Liver (tissue), 9 donors: ENCODE data around the gene PLAC8. TPM values are rescaled to one million over a fixed set of nuclear protein-coding genes. Genes with fewer than 3 reads are reported as not detected.

Experiments used
- DNase-seq: peaks from one replicate; pipeline ENCODE4 v3.0.0-alpha.2; 2017; ENCODE audit warnings: low spot score
- H3K27ac ChIP-seq, 2 donors: one replicate each; pipeline ENCODE4 v1.7.0; 2013; ENCODE audit warnings: inconsistent platforms in 2 of 2, low read length in 2 of 2, control low read depth in 1 of 2, low read depth in 1 of 2, mild to moderate bottlenecking in 1 of 2
- H3K27me3 ChIP-seq, 4 donors: one replicate each; pipeline versions ENCODE4 v1.6.1 to v1.7.0; 2013; ENCODE audit warnings: low read length in 3 of 4, inconsistent platforms in 1 of 4, mild to moderate bottlenecking in 1 of 4, moderate library complexity in 1 of 4; ENCODE audit not compliant: control insufficient read depth in 4 of 4, insufficient read depth in 4 of 4
- H3K36me3 ChIP-seq, 4 donors: one replicate each; pipeline versions ENCODE4 v1.6.1 to v1.7.0; 2013; ENCODE audit warnings: low read length in 3 of 4, mild to moderate bottlenecking in 3 of 4, low read depth in 1 of 4, moderate library complexity in 1 of 4; ENCODE audit not compliant: control insufficient read depth in 4 of 4, insufficient read depth in 3 of 4
- H3K4me1 ChIP-seq, 4 donors: one replicate each; pipeline versions ENCODE4 v1.6.1 to v1.7.0; 2013; ENCODE audit warnings: low read length in 3 of 4, mild to moderate bottlenecking in 3 of 4, moderate library complexity in 1 of 4; ENCODE audit not compliant: control insufficient read depth in 4 of 4, insufficient read depth in 4 of 4
- H3K4me3 ChIP-seq, 3 donors: one replicate each; pipeline versions ENCODE4 v1.6.1 to v1.7.0; 2013; ENCODE audit warnings: low read length in 3 of 3, control low read depth in 1 of 3, low read depth in 1 of 3, mild to moderate bottlenecking in 1 of 3
- H3K9ac ChIP-seq, 2 donors: one replicate each; pipeline ENCODE4 v1.7.0; 2013; ENCODE audit warnings: low read length in 2 of 2, mild to moderate bottlenecking in 2 of 2, moderate library complexity in 2 of 2, control low read depth in 1 of 2, low read depth in 1 of 2
- H3K9me3 ChIP-seq, 4 donors: one replicate each; pipeline versions ENCODE4 v1.6.1 to v1.7.0; 2013; ENCODE audit warnings: low read length in 3 of 4; ENCODE audit not compliant: control insufficient read depth in 4 of 4
- ATF3 ChIP-seq: IDR thresholded peaks from 2 replicates; pipeline ENCODE4 v1.6.1; 2016; ENCODE audit warnings: antibody characterized with exemption
- CTCF ChIP-seq: fragments of 150-350 bp; IDR thresholded peaks from 2 replicates; pipeline ENCODE4 v1.5.1; 2017; ENCODE audit warnings: improper control_type of control experiment, low read depth, low read length; ENCODE audit not compliant: missing input control
- EGR1 ChIP-seq, 2 donors: IDR thresholded peaks; 2 replicates each; pipeline ENCODE4 v1.6.1; 2016 to 2018; ENCODE audit warnings: antibody characterized with exemption in 2 of 2, low read depth in 2 of 2
- FOXA1 ChIP-seq: IDR thresholded peaks from 2 replicates; pipeline ENCODE4 v1.6.1; 2016; ENCODE audit warnings: antibody characterized with exemption
- FOXA2 ChIP-seq: IDR thresholded peaks from 2 replicates; pipeline ENCODE4 v1.6.1; 2016; ENCODE audit warnings: antibody characterized with exemption
- GABPA ChIP-seq, 2 donors: IDR thresholded peaks in 1 of 2; conservative IDR thresholded peaks in 1 of 2; 2 replicates each; pipeline ENCODE4 v1.6.1; 2016; ENCODE audit warnings: antibody characterized with exemption in 2 of 2, mild to moderate bottlenecking in 1 of 2, moderate library complexity in 1 of 2
- HNF4A ChIP-seq, 2 donors: conservative IDR thresholded peaks; 2 replicates each; pipeline ENCODE4 v1.6.1; 2016; ENCODE audit warnings: antibody characterized with exemption in 2 of 2, mild to moderate bottlenecking in 2 of 2
- HNF4G ChIP-seq: IDR thresholded peaks from 2 replicates; pipeline ENCODE4 v1.6.1; 2016; ENCODE audit warnings: antibody characterized with exemption
- JUND ChIP-seq, 2 donors: IDR thresholded peaks; 2 replicates each; pipeline ENCODE4 v1.6.1; 2016; ENCODE audit warnings: antibody characterized with exemption in 2 of 2
- NR2F2 ChIP-seq: IDR thresholded peaks from 2 replicates; pipeline ENCODE4 v1.6.1; 2016; ENCODE audit warnings: antibody characterized with exemption
- RAD21 ChIP-seq, 2 donors: IDR thresholded peaks; 2 replicates each; pipeline ENCODE4 v1.6.1; 2016; ENCODE audit warnings: antibody characterized with exemption in 2 of 2, mild to moderate bottlenecking in 2 of 2
- REST ChIP-seq: IDR thresholded peaks from 2 replicates; pipeline ENCODE4 v1.6.1; 2016; ENCODE audit warnings: antibody characterized with exemption, mild to moderate bottlenecking
- RXRA ChIP-seq, 2 donors: IDR thresholded peaks; 2 replicates each; pipeline ENCODE4 v1.6.1; 2017 to 2018; ENCODE audit warnings: antibody characterized with exemption in 2 of 2, mild to moderate bottlenecking in 1 of 2
- SP1 ChIP-seq: IDR thresholded peaks from 2 replicates; pipeline ENCODE4 v1.6.1; 2018; ENCODE audit warnings: antibody characterized with exemption, mild to moderate bottlenecking
- TAF1 ChIP-seq: conservative IDR thresholded peaks from 2 replicates; pipeline ENCODE4 v1.6.1; 2016; ENCODE audit warnings: antibody characterized with exemption, mild to moderate bottlenecking
- YY1 ChIP-seq: IDR thresholded peaks from 2 replicates; pipeline ENCODE4 v1.6.1; 2016; ENCODE audit warnings: antibody characterized with exemption, mild to moderate bottlenecking
- ZBTB33 ChIP-seq: IDR thresholded peaks from 2 replicates; pipeline ENCODE4 v1.6.1; 2016; ENCODE audit warnings: antibody characterized with exemption
- WGBS: extraction: QIAGEN DNeasy Blood & Tissue Kit; methylation state at CpG from one replicate; pipeline ENCODE4 v1.1.7; 2013; 5-methylcytosine and 5-hydroxymethylcytosine counted together
- polyA plus RNA-seq, 2 donors: library from polyadenylated mRNA; stranded (reverse) in 1 of 2; unstranded in 1 of 2; fragments of 200-250 nt in 1 of 2; fragments of >200 nt in 1 of 2; fragmentation: Nextera tagmentation in 1 of 2; extraction: Ambion mirVana in 1 of 2; gene quantifications; one replicate each; pipeline versions ENCODE4 v1.2.1 to v1.2.3, GENCODE V29; 2013 to 2015
- total RNA-seq, 2 donors: library from RNA; depleted of rRNA; stranded (reverse); fragments of >200 nt; gene quantifications; one replicate each; pipeline ENCODE4 v1.2.3, GENCODE V29; 2014
- TF ChIP-seq, protein P1 (sequence below): IDR thresholded peaks from 2 replicates; pipeline ENCODE4 v1.6.1; 2016; ENCODE audit warnings: antibody characterized with exemption
- donor health status: healthy.
- donor health status: healthy.
- donor health status: healthy.
- donor health status: healthy.
- donor health status: healthy.

PLAC8 gene
- total and polyA plus RNA-seq, 4 donors: 8.1 to 63.2 (median 14.2) TPM

DNA sequence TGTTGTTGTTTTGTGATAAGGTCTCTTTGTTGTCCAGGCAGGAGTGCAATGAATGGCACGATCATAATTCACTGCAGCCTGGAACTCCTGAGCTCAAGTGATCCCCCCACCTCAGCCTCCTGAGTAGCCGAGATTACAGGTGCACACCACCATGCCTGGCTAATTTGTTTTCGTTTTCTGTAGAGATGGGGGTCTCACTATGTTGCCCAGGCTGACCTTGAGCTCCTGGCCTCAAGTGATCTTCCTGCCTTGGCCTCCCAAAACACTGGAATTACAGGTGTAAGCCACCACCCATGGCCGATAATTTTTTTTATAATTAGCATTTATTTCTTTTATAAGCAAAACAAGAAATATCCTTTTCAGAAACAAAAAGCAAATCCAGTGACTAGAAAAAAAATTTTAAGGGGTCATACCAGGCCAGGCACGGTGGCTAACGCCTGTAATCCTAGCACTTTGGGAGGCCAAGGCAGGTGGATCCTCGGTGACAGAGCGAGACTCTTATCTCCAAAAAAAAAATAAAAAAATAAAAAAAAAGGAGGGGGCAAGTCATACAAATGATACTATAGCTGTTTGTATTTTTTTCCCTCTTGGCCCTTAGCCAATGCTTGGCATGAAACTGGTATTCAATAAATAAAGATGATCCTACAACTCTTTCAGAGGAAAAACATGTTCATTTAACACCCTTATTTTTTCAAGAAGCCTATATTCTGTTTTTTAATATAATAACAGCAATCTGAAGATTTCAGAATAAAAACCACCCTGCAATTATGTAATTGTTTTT lies 3.4 kb downstream of the PLAC8 start:
- no peak overlapping the region for H3K4me3 ChIP-seq
- peak overlapping the region in 1 of 2 donors; percentile 33 for H3K9ac ChIP-seq
- peak overlapping the region in 1 of 2 donors; percentile 28 for H3K27ac ChIP-seq
- H3K9me3 ChIP-seq: no peaks in the 10 kb centered on the region
- H3K4me1 ChIP-seq: peaks cover 0 to 9% (median 5%) of the 10 kb centered on the region in 4 donors
- 72% methylated on average over 8 of the region's 8 CpGs for WGBS
- TF ChIP-seq YY1 (no peak), RXRA (IDR thresholded peaks at IDR 0.05) (no peak), JUND (IDR thresholded peaks at IDR 0.05) (no peak), ZBTB33 (no peak), HNF4G (no peak), ATF3 (no peak), FOXA1 (no peak), NR2F2 (no peak), FOXA2 (no peak), HNF4A (conservative IDR thresholded peaks at IDR 0.05) (no peak), CTCF (no peak), GABPA (IDR thresholded peaks at IDR 0.05 in 1 of 2, conservative IDR thresholded peaks at IDR 0.05 in 1 of 2) (no peak), REST (no peak), EGR1 (IDR thresholded peaks at IDR 0.05; ENCODE audit: low read depth in 2 of 2) (no peak), SP1 (no peak), TAF1 (no peak), RAD21 (IDR thresholded peaks at IDR 0.05) (no peak)
- TF ChIP-seq, protein P1, sequence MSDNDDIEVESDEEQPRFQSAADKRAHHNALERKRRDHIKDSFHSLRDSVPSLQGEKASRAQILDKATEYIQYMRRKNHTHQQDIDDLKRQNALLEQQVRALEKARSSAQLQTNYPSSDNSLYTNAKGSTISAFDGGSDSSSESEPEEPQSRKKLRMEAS: no peak
- DNase-seq: no peak
- H3K27me3 ChIP-seq: no peaks in the 10 kb centered on the region
- H3K36me3 ChIP-seq: peaks cover 0 to 1% (median 0%) of the 10 kb centered on the region in 4 donors
